ENCODE measurements around the gene U2AF1L4. TPM values are rescaled to one million over a fixed set of nuclear protein-coding genes. Genes with fewer than 3 reads are reported as not detected.

U2AF1L4 gene
- total and polyA plus RNA-seq, 2 donors (not counting 1 experiment from before 2014, with no cell fraction given) = 62.1 to 89.7 TPM

- CTCF ChIA-PET = no interaction called here
- intact Hi-C loops (cut with micrococcal nuclease) = no loop called here
- WGBS (ENCODE audit: insufficient coverage) = 93% methylated on average over 15 of the region's 15 CpGs
These were observed 47.1 kb upstream of the U2AF1L4 start for GRCh38 chr19:35792312-35792711.

GRCh38 chr19:35791814-35792279 lies 46.6 kb upstream of the U2AF1L4 start:
- DNase-seq (no peak), ATAC-seq (ENCODE audit: low read depth) (no peak)
- H3K79me2 ChIP-seq (ENCODE audit: control insufficient read depth, insufficient read depth, low read length) = no peaks in the 10 kb centered on the region
- CTCF ChIA-PET = no interaction called here
- intact Hi-C loops (cut with micrococcal nuclease) = no loop called here
- Mint-ChIP-seq H3K27ac (no peak overlapping the region), H3K27me3 (peaks cover 17% of the 10 kb centered on the region), H3K4me1 (no peaks in the 10 kb centered on the region), H3K4me3 (no peak overlapping the region), H3K9me3 (ENCODE audit: insufficient read depth) (no peaks in the 10 kb centered on the region)
- WGBS (ENCODE audit: insufficient coverage) = 96% methylated on average over 8 of the region's 9 CpGs
- H3K27ac ChIP-seq (ENCODE audit: low read length in 2 of 2) = no peak overlapping the region
- no peaks in the 10 kb centered on the region for H3K36me3 ChIP-seq (replicated peaks in 1 of 2; ENCODE audit: control extremely low read depth in 1 of 2, control insufficient read depth in 1 of 2, extremely low read depth in 1 of 2, insufficient read depth in 2 of 2, low read length in 1 of 2)
- no peak overlapping the region for H3K4me3 ChIP-seq (ENCODE audit: control extremely low read depth in 1 of 5, extremely low read depth in 1 of 5, insufficient read depth in 1 of 5, low read depth in 2 of 5, low read length in 4 of 5)
- no peak overlapping the region for H2AFZ ChIP-seq (ENCODE audit: insufficient read depth, low read depth, low read length, poor library complexity, severe bottlenecking)
- POLR2A ChIA-PET = no interaction called here
- no peaks in the 10 kb centered on the region for H4K20me1 ChIP-seq (ENCODE audit: control insufficient read depth, insufficient read depth, low read length, poor library complexity, severe bottlenecking)
- H3K4me2 ChIP-seq (replicated peaks; ENCODE audit: low read depth, low read length, poor library complexity, severe bottlenecking) = no peak overlapping the region
- peaks cover 0 to 4% (median 0%) of the 10 kb centered on the region in 3 donors for H3K9me3 ChIP-seq (ENCODE audit: control extremely low read depth in 1 of 3, control insufficient read depth in 2 of 3, insufficient read depth in 1 of 3, low read length in 2 of 3)
- no peak overlapping the region for H3K9ac ChIP-seq (ENCODE audit: low read length)
- TF ChIP-seq CTCF (IDR thresholded peaks at IDR 0.05) (no peak), EZH2 (IDR thresholded peaks at IDR 0.05; ENCODE audit: borderline replicate concordance, insufficient read depth, low read depth, low read length, poor library complexity, severe bottlenecking) (no peak)
- H3K27me3 ChIP-seq (replicated peaks in 1 of 4; ENCODE audit: control extremely low read depth in 1 of 4, control insufficient read depth in 3 of 4, insufficient read depth in 4 of 4, low read length in 3 of 4) = peaks cover 0 to 6% (median 3%) of the 10 kb centered on the region in 4 experiments
- no peaks in the 10 kb centered on the region for H3K4me1 ChIP-seq (ENCODE audit: control insufficient read depth in 2 of 2, insufficient read depth in 2 of 2, low read length in 2 of 2)

More at GRCh38 chr19:35792312-35792711, 47.1 kb upstream of the U2AF1L4 start:
- Histone ChIP-seq H3K36me3 (replicated peaks in 1 of 2; ENCODE audit: control extremely low read depth in 1 of 2, control insufficient read depth in 1 of 2, extremely low read depth in 1 of 2, insufficient read depth in 2 of 2, low read length in 1 of 2) (no peaks in the 10 kb centered on the region), H3K27me3 (replicated peaks in 1 of 4; ENCODE audit: control extremely low read depth in 1 of 4, control insufficient read depth in 3 of 4, insufficient read depth in 4 of 4, low read length in 3 of 4) (peaks cover 0 to 11% (median 3%) of the 10 kb centered on the region in 4 experiments), H3K4me3 (ENCODE audit: control extremely low read depth in 1 of 5, extremely low read depth in 1 of 5, insufficient read depth in 1 of 5, low read depth in 2 of 5, low read length in 4 of 5) (no peak overlapping the region), H3K27ac (ENCODE audit: low read length in 2 of 2) (no peak overlapping the region), H4K20me1 (ENCODE audit: control insufficient read depth, insufficient read depth, low read length, poor library complexity, severe bottlenecking) (no peaks in the 10 kb centered on the region), H2AFZ (ENCODE audit: insufficient read depth, low read depth, low read length, poor library complexity, severe bottlenecking) (no peak overlapping the region), H3K4me1 (ENCODE audit: control insufficient read depth in 2 of 2, insufficient read depth in 2 of 2, low read length in 2 of 2) (peaks cover 0 to 3% of the 10 kb centered on the region in 2 donors), H3K9me3 (ENCODE audit: control extremely low read depth in 1 of 3, control insufficient read depth in 2 of 3, insufficient read depth in 1 of 3, low read length in 2 of 3) (peaks cover 0 to 4% (median 0%) of the 10 kb centered on the region in 3 donors), H3K4me2 (replicated peaks; ENCODE audit: low read depth, low read length, poor library complexity, severe bottlenecking) (no peak overlapping the region), H3K9ac (ENCODE audit: low read length) (no peak overlapping the region), H3K79me2 (ENCODE audit: control insufficient read depth, insufficient read depth, low read length) (no peaks in the 10 kb centered on the region)
- no peak for ATAC-seq (ENCODE audit: low read depth)
- POLR2A ChIA-PET = no interaction called here
- peaks cover 3% of the 10 kb centered on the region for H3K4me1 Mint-ChIP-seq
- H3K9me3 Mint-ChIP-seq (ENCODE audit: insufficient read depth) = no peaks in the 10 kb centered on the region
- TF ChIP-seq CTCF (IDR thresholded peaks at IDR 0.05) = no peak
- no peak for TF ChIP-seq EZH2 (IDR thresholded peaks at IDR 0.05; ENCODE audit: borderline replicate concordance, insufficient read depth, low read depth, low read length, poor library complexity, severe bottlenecking)
- no peak overlapping the region for H3K4me3 Mint-ChIP-seq
- no peak overlapping the region for H3K27ac Mint-ChIP-seq
- DNase-seq = no peak
- peaks cover 21% of the 10 kb centered on the region for H3K27me3 Mint-ChIP-seq
